ENCODE results near the gene C19orf73. TPM values are rescaled to one million over a fixed set of nuclear protein-coding genes. Genes with fewer than 3 reads are reported as not detected.

Gene C19orf73
- total and polyA plus RNA-seq, 9 of the 15 experiments (the other 6 are each of a cell fraction or from before 2014, with no cell fraction given) = 0.08 to 7.4 (median 1.4) TPM

GRCh38 chr19:49073514-49074378 is 45.2 kb downstream of the C19orf73 start (continued):
- TF ChIP-seq RREB1 (CRISPR knock-in tag; IDR thresholded peaks at IDR 0.05) (no peak), ZNF79 (CRISPR knock-in tag; IDR thresholded peaks at IDR 0.05; ENCODE audit: low read depth) (no peak), BCLAF1 (IDR thresholded peaks at IDR 0.05; ENCODE audit: borderline replicate concordance in 1 of 2, control insufficient read depth in 1 of 2, low read depth in 2 of 2, low read length in 1 of 2) (no peak), ZNF512 (tag; IDR thresholded peaks at IDR 0.05) (peak; percentile 82), TAF1 (IDR thresholded peaks at IDR 0.05; ENCODE audit: control insufficient read depth, extremely low read depth, insufficient read depth, low read length, severe bottlenecking) (no peak), SPI1 (IDR thresholded peaks at IDR 0.05; ENCODE audit: borderline replicate concordance, low read depth, low read length) (peak; percentile 89), RFX5 (IDR thresholded peaks at IDR 0.05; ENCODE audit: low read depth, low read length) (no peak), THAP7 (CRISPR knock-in tag; IDR thresholded peaks at IDR 0.05) (no peak), TCF3 (CRISPR knock-in tag; IDR thresholded peaks at IDR 0.05) (0 out of 2 replicates have a peak, but pooled peaks have one; percentile 13), CTBP1 (IDR thresholded peaks at IDR 0.05; ENCODE audit: borderline replicate concordance) (peak; percentile 39; the same call in 1 of the 2 replicates), CC2D1A (IDR thresholded peaks at IDR 0.05) (0 out of 2 replicates have a peak, but pooled peaks have one; percentile 28), DACH1 (IDR thresholded peaks at IDR 0.05; ENCODE audit: partially characterized antibody) (no peak), U2AF1 (optimal IDR thresholded peaks at IDR 0.05; ENCODE audit: low read depth, low read length) (no peak), KLF1 (tag; IDR thresholded peaks at IDR 0.05) (no peak), SMARCE1 (IDR thresholded peaks at IDR 0.05) (0 out of 2 replicates have a peak, but pooled peaks have one; percentile 23), MTA1 (IDR thresholded peaks at IDR 0.05; ENCODE audit: borderline replicate concordance) (peak; percentile 54; the same call in 1 of the 2 replicates)

All from K562 (cell line).